H9 (cell line): ENCODE results near the gene APP. TPM values are rescaled to one million over a fixed set of nuclear protein-coding genes. Genes with fewer than 3 reads are reported as not detected.

Experiments used
- DNase-seq: peaks from one replicate; pipeline ENCODE4 v3.0.0-alpha.2; 2017
- H2AFZ ChIP-seq: one replicate; pipeline ENCODE4 v1.6.1; 2013; ENCODE audit warnings: mild to moderate bottlenecking, low read length, control low read depth, moderate library complexity
- H2AK5ac ChIP-seq: 2 replicates; pipeline ENCODE4 v1.6.1; 2013; ENCODE audit warnings: low read length, control low read depth, mixed read lengths; ENCODE audit not compliant: insufficient read length
- H2BK120ac ChIP-seq: one replicate; pipeline ENCODE4 v1.6.1; 2013; ENCODE audit warnings: low read depth, mild to moderate bottlenecking, low read length, control low read depth, inconsistent platforms; ENCODE audit not compliant: poor library complexity, severe bottlenecking
- H2BK12ac ChIP-seq: 2 replicates; pipeline ENCODE4 v1.6.1; 2013; ENCODE audit warnings: low read length, control low read depth, mixed read lengths, low read depth; ENCODE audit not compliant: insufficient read length
- H2BK15ac ChIP-seq: 2 replicates; pipeline ENCODE4 v1.6.1; 2013; ENCODE audit warnings: low read depth, low read length, control low read depth
- H2BK20ac ChIP-seq: one replicate; pipeline ENCODE4 v1.6.1; 2013; ENCODE audit warnings: low read depth, mild to moderate bottlenecking, low read length, control low read depth, inconsistent platforms; ENCODE audit not compliant: poor library complexity, severe bottlenecking
- H2BK5ac ChIP-seq: 2 replicates; pipeline ENCODE4 v1.6.1; 2013; ENCODE audit warnings: low read length, control low read depth, mixed read lengths; ENCODE audit not compliant: insufficient read length
- H3K14ac ChIP-seq: 2 replicates; pipeline ENCODE4 v1.6.1; 2013; ENCODE audit warnings: low read length, control low read depth; ENCODE audit not compliant: insufficient read depth
- H3K18ac ChIP-seq: 2 replicates; pipeline ENCODE4 v1.6.1; 2013; ENCODE audit warnings: low read depth, mild to moderate bottlenecking, mixed read lengths, low read length, control low read depth; ENCODE audit not compliant: insufficient read length
- H3K23ac ChIP-seq: 2 replicates; pipeline ENCODE4 v1.6.1; 2013; ENCODE audit warnings: low read length, control low read depth, mixed read lengths, low read depth; ENCODE audit not compliant: insufficient read length
- H3K23me2 ChIP-seq: 2 replicates; pipeline ENCODE4 v1.6.1; 2013; ENCODE audit warnings: low read depth, mild to moderate bottlenecking, mixed read lengths, low read length, control low read depth; ENCODE audit not compliant: insufficient read length, poor library complexity, severe bottlenecking
- H3K27ac ChIP-seq: 2 replicates; pipeline ENCODE4 v1.5.1; 2013; ENCODE audit warnings: low read length, control low read depth, mixed read lengths, low read depth; ENCODE audit not compliant: insufficient read length
- H3K27me3 ChIP-seq: 2 replicates; pipeline ENCODE4 v1.6.1; 2013; ENCODE audit warnings: low read length, control low read depth, inconsistent platforms; ENCODE audit not compliant: insufficient read depth
- H3K4ac ChIP-seq: 2 replicates; pipeline ENCODE4 v1.6.1; 2013; ENCODE audit warnings: low read depth, mild to moderate bottlenecking, control low read depth, inconsistent platforms, low read length, moderate library complexity
- H3K4me1 ChIP-seq: 2 replicates; pipeline ENCODE4 v1.6.1; 2013; ENCODE audit warnings: low read length, control low read depth, inconsistent platforms; ENCODE audit not compliant: insufficient read depth
- H3K4me2 ChIP-seq: 2 replicates; pipeline ENCODE4 v1.6.1; 2013; ENCODE audit warnings: low read length, control low read depth, mixed read lengths; ENCODE audit not compliant: insufficient read length, insufficient read depth
- H3K56ac ChIP-seq: 2 replicates; pipeline ENCODE4 v1.6.1; 2013; ENCODE audit warnings: low read depth, mild to moderate bottlenecking, mixed read lengths, low read length, control low read depth; ENCODE audit not compliant: insufficient read length
- H3K79me1 ChIP-seq: 2 replicates; pipeline ENCODE4 v1.6.1; 2013; ENCODE audit warnings: low read depth, mild to moderate bottlenecking, moderate library complexity, low read length, control low read depth, inconsistent platforms; ENCODE audit not compliant: insufficient read depth, poor library complexity, severe bottlenecking
- H3K79me2 ChIP-seq: 2 replicates; pipeline ENCODE4 v1.6.1; 2013; ENCODE audit warnings: low read length, control low read depth, inconsistent platforms; ENCODE audit not compliant: insufficient read depth
- H3K9ac ChIP-seq: 2 replicates; pipeline ENCODE4 v1.6.1; 2013; ENCODE audit warnings: low read length, control low read depth, mixed read lengths; ENCODE audit not compliant: insufficient read length; ENCODE audit errors: extremely low read depth
- H3K9me3 ChIP-seq: one replicate; pipeline ENCODE4 v1.6.1; 2013; ENCODE audit warnings: low read depth, low read length, inconsistent platforms; ENCODE audit not compliant: control insufficient read depth
- H3T11ph ChIP-seq: one replicate; pipeline ENCODE4 v1.6.1; 2013; ENCODE audit warnings: mild to moderate bottlenecking, low read length, control low read depth, inconsistent platforms
- H4K20me1 ChIP-seq: one replicate; pipeline ENCODE4 v1.6.1; 2013; ENCODE audit not compliant: control insufficient read depth, insufficient read length, insufficient read depth
- H4K5ac ChIP-seq: 2 replicates; pipeline ENCODE4 v1.6.1; 2013; ENCODE audit warnings: low read depth, mild to moderate bottlenecking, mixed read lengths, low read length, control low read depth; ENCODE audit not compliant: insufficient read length
- H4K8ac ChIP-seq: replicated peaks from 2 replicates; pipeline ENCODE4 v1.6.1; 2013; ENCODE audit warnings: low read length, control low read depth, mixed read lengths, low read depth; ENCODE audit not compliant: insufficient read length
- H4K91ac ChIP-seq: 2 replicates; pipeline ENCODE4 v1.6.1; 2013; ENCODE audit warnings: low read depth, mild to moderate bottlenecking, moderate library complexity, mixed read lengths, low read length, control low read depth; ENCODE audit not compliant: insufficient read length
- H3K27ac Mint-ChIP-seq, 3 experiments: 2 replicates in 2 of 3; 3 replicates in 1 of 3; pipeline ENCODE4 v1.8.0; 2020 to 2021; ENCODE audit warnings: mixed read lengths in 3 of 3, mild to moderate bottlenecking in 1 of 3, moderate library complexity in 1 of 3
- H3K27me3 Mint-ChIP-seq: 2 replicates; pipeline ENCODE4 v1.8.0; 2021; ENCODE audit warnings: low read depth, mild to moderate bottlenecking, moderate library complexity, mixed read lengths
- H3K36me3 Mint-ChIP-seq, 3 experiments: 2 replicates in 2 of 3; 3 replicates in 1 of 3; pipeline ENCODE4 v1.8.0; 2020 to 2021; ENCODE audit warnings: low read depth in 3 of 3, mixed read lengths in 3 of 3; ENCODE audit not compliant: insufficient read depth in 1 of 3
- H3K4me1 Mint-ChIP-seq, 2 experiments: 2 replicates each; pipeline ENCODE4 v1.8.0; 2020; ENCODE audit warnings: mixed read lengths in 2 of 2
- H3K4me3 Mint-ChIP-seq, 2 experiments: 2 replicates in 1 of 2; 3 replicates in 1 of 2; pipeline ENCODE4 v1.8.0; 2020 to 2021; ENCODE audit warnings: mild to moderate bottlenecking in 2 of 2, mixed read lengths in 2 of 2, moderate library complexity in 1 of 2
- H3K9me3 Mint-ChIP-seq, 2 experiments: 2 replicates in 1 of 2; 3 replicates in 1 of 2; pipeline ENCODE4 v1.8.0; 2020; ENCODE audit warnings: mild to moderate bottlenecking in 2 of 2, mixed read lengths in 2 of 2, moderate library complexity in 1 of 2
- CTCF ChIP-seq: fragments of 200-600 bp; sonication (generic); conservative IDR thresholded peaks from 3 replicates; pipeline ENCODE4 v1.8.0; 2021; ENCODE audit warnings: antibody characterized with exemption, mild to moderate bottlenecking
- WGBS: extraction: QIAGEN DNeasy Blood & Tissue Kit; methylation state at CpG from one replicate; pipeline ENCODE4 v1.1.7; 2013; ENCODE audit warnings: missing lambda C conversion rate, low lambda C conversion rate, mixed read lengths; ENCODE audit not compliant: insufficient read length; ENCODE audit errors: extremely low coverage; 5-methylcytosine and 5-hydroxymethylcytosine counted together
- total RNA-seq: library from RNA; stranded (reverse); gene quantifications from 2 replicates; pipeline ENCODE4 v1.2.1, GENCODE V29; 2021

Gene APP
- total RNA-seq, 1 experiment from 2014 or later = 380 TPM

DNA sequence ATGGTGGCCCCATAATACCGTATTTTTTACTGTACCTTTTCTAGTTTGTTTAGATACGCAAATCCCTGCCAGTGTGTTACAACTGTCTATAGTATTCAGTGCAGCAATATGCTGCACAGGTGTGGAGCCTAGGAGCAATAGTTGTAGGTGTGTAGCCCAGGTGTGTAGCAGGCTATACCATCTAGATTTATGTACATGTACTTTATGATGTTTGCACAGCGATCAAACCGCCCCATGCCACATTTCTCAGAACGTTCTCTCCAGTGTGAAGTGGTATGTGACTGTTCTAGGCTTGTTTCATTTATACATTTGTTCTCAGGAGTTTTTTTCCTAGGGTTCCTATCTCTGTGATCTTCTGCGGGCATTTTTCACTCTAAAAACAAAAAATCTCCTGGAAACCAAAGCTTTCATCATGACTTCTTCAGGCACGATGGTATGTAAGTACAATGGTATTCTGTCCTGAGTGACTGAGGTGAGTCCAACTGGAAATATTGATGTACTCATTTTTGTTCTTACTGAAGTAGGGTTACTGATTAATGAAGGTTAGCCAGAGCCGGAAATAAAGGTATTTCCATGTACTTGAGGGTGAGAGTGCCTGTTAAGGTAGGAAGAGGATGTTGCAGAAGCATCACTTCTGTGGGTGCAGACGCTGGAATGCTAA, 282.8 kb downstream of the APP start:
- H4K91ac ChIP-seq = no peak overlapping the region
- no peaks in the 10 kb centered on the region for H4K20me1 ChIP-seq
- no peak overlapping the region for H3K18ac ChIP-seq
- no peak overlapping the region for H3K23ac ChIP-seq
- no peak overlapping the region for H3K27ac ChIP-seq
- no peaks in the 10 kb centered on the region for H3K9me3 ChIP-seq
- Mint-ChIP-seq H3K27me3 (no peaks in the 10 kb centered on the region), H3K9me3 (peaks cover 3 to 6% of the 10 kb centered on the region in 2 experiments; a peak in 3 of 5 replicates), H3K4me3 (no peak overlapping the region), H3K4me1 (no peaks in the 10 kb centered on the region), H3K36me3 (peaks cover 56 to 83% (median 77%) of the 10 kb centered on the region in 3 experiments), H3K27ac (no peak overlapping the region)
- DNase-seq = no peak
- H3K56ac ChIP-seq = no peak overlapping the region
- no peak overlapping the region for H3K4me2 ChIP-seq
- no peak overlapping the region for H3K14ac ChIP-seq
- H3K9ac ChIP-seq = no peak overlapping the region
- no peak overlapping the region for H2BK5ac ChIP-seq
- H3K79me1 ChIP-seq = no peaks in the 10 kb centered on the region
- WGBS = no CpG with 5 or more reads among the region's 9 CpGs
- no peaks in the 10 kb centered on the region for H3K79me2 ChIP-seq
- H2AFZ ChIP-seq = no peak overlapping the region
- H2BK120ac ChIP-seq = no peak overlapping the region
- no peak overlapping the region for H3T11ph ChIP-seq
- no peak overlapping the region for H2BK20ac ChIP-seq
- no peak overlapping the region for H3K4ac ChIP-seq
- H4K8ac ChIP-seq = no peak overlapping the region
- H2AK5ac ChIP-seq = no peak overlapping the region
- no peak for TF ChIP-seq CTCF
- no peaks in the 10 kb centered on the region for H3K27me3 ChIP-seq
- H2BK15ac ChIP-seq = no peak overlapping the region
- H4K5ac ChIP-seq = no peak overlapping the region
- no peak overlapping the region for H2BK12ac ChIP-seq
- no peaks in the 10 kb centered on the region for H3K23me2 ChIP-seq
- no peaks in the 10 kb centered on the region for H3K4me1 ChIP-seq
